Effector CD4-positive, alpha-beta T cell (primary cell): ENCODE data around the gene CDK6.

Experiments used
- DNase-seq: peaks from one replicate; pipeline ENCODE4 v3.0.0-alpha.2; 2020

The CDK6 gene

GRCh38 chr7:92639966-92640365 is 196.4 kb downstream of the CDK6 start:
- DNase-seq = no peak

GRCh38 chr7:92639213-92639896 is 197.0 kb downstream of the CDK6 start:
- no peak for DNase-seq

GRCh38 chr7:92636018-92636560 is 200.3 kb downstream of the CDK6 start:
- no peak for DNase-seq

- DNase-seq = no peak
Measured at GRCh38 chr7:92635538-92635937, 200.8 kb downstream of the CDK6 start.

- DNase-seq = no peak
Measured at GRCh38 chr7:92634924-92635519, 201.4 kb downstream of the CDK6 start.

- DNase-seq = no peak
Measured at GRCh38 chr7:92634205-92634604, 202.2 kb downstream of the CDK6 start.

- no peak for DNase-seq
Measured at GRCh38 chr7:92633211-92633906, 203.0 kb downstream of the CDK6 start.

GRCh38 chr7:92632791-92633190 is 203.6 kb downstream of the CDK6 start:
- no peak for DNase-seq

GRCh38 chr7:92631850-92632487 is 204.4 kb downstream of the CDK6 start:
- DNase-seq = no peak

GRCh38 chr7:92631067-92631849 is 205.1 kb downstream of the CDK6 start:
- no peak for DNase-seq

- no peak for DNase-seq
Measured at GRCh38 chr7:92629779-92630178, 206.6 kb downstream of the CDK6 start.

GRCh38 chr7:92627956-92628355 is 208.4 kb downstream of the CDK6 start:
- DNase-seq = no peak

GRCh38 chr7:92626281-92626809 is 210.0 kb downstream of the CDK6 start:
- DNase-seq = no peak

- no peak for DNase-seq
Measured at GRCh38 chr7:92625617-92626016, 210.8 kb downstream of the CDK6 start.

GRCh38 chr7:92624298-92624996 is 211.9 kb downstream of the CDK6 start:
- DNase-seq = no peak

GRCh38 chr7:92623544-92623943 is 212.8 kb downstream of the CDK6 start:
- no peak for DNase-seq

GRCh38 chr7:92622685-92623084 is 213.7 kb downstream of the CDK6 start:
- no peak for DNase-seq

GRCh38 chr7:92622030-92622429 is 214.3 kb downstream of the CDK6 start:
- DNase-seq = no peak

GRCh38 chr7:92621561-92622023 is 214.8 kb downstream of the CDK6 start:
- no peak for DNase-seq

GRCh38 chr7:92621026-92621540 is 215.3 kb downstream of the CDK6 start:
- peak; percentile 67 for DNase-seq

- no peak for DNase-seq
Measured at GRCh38 chr7:92615861-92616260, 220.5 kb downstream of the CDK6 start.
